Subcutaneous adipose tissue (tissue), 4 donors: ENCODE data around the gene TMEM131L. TPM values are rescaled to one million over a fixed set of nuclear protein-coding genes. Genes with fewer than 3 reads are reported as not detected.

Source experiments
- total RNA-seq, 4 donors: library from RNA; depleted of rRNA; stranded (reverse); fragments of >200 nt; gene quantifications; one replicate each; pipeline ENCODE4 v1.1.0, GENCODE V29; 2016
- TF ChIP-seq, protein P1 (sequence below): fragments of 450-650 bp; IDR thresholded peaks from one replicate; pipeline ENCODE4 v1.5.1; 2016; ENCODE audit warnings: low read depth, mild to moderate bottlenecking, control low read depth, antibody characterized with exemption, moderate library complexity

Gene TMEM131L
- total RNA-seq, 4 donors from 2014 or later: 24.7 to 43.5 (median 34.3) TPM

DNA sequence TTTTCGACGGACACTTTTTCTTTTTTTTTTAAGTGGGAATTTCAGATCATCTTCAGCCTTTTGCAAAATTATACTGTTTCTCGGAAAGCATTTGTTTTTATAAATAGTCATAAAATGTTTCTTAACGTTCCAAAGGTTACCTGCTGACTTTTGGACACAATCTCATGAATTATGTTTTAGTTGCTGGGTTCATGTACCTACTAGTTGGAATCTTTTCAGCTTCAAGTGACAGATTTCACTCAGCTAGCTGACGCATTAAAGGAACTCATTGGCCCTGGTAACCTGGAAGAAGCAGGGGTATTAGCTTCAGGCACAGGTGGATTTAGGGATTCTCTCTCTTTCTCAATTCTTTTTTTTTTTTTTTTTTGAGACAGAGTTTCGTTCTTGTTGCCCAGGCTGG, 66.5 kb downstream of the TMEM131L start:
- TF ChIP-seq, protein P1, sequence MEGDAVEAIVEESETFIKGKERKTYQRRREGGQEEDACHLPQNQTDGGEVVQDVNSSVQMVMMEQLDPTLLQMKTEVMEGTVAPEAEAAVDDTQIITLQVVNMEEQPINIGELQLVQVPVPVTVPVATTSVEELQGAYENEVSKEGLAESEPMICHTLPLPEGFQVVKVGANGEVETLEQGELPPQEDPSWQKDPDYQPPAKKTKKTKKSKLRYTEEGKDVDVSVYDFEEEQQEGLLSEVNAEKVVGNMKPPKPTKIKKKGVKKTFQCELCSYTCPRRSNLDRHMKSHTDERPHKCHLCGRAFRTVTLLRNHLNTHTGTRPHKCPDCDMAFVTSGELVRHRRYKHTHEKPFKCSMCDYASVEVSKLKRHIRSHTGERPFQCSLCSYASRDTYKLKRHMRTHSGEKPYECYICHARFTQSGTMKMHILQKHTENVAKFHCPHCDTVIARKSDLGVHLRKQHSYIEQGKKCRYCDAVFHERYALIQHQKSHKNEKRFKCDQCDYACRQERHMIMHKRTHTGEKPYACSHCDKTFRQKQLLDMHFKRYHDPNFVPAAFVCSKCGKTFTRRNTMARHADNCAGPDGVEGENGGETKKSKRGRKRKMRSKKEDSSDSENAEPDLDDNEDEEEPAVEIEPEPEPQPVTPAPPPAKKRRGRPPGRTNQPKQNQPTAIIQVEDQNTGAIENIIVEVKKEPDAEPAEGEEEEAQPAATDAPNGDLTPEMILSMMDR: no peak

DNA sequence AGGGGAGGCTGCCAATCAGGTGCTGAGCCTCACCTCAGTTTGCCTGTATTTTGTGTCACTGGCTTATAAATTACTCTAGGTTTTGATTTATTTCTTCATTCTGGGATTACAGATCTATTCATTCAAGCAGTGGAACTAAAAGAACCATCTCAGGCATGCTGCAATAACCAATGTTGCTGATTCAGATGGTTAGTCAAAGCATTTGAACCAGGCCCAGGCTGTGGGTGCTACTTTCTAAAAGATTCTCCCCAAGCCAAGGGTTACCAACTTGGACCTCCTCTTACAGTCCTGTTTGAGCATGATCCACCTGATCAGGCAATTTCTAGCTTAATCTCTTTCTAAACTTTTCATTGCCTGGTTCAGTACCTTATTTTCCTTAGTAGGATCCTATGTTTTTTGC, 67.2 kb downstream of the TMEM131L start:
- TF ChIP-seq, protein P1: no peak

DNA sequence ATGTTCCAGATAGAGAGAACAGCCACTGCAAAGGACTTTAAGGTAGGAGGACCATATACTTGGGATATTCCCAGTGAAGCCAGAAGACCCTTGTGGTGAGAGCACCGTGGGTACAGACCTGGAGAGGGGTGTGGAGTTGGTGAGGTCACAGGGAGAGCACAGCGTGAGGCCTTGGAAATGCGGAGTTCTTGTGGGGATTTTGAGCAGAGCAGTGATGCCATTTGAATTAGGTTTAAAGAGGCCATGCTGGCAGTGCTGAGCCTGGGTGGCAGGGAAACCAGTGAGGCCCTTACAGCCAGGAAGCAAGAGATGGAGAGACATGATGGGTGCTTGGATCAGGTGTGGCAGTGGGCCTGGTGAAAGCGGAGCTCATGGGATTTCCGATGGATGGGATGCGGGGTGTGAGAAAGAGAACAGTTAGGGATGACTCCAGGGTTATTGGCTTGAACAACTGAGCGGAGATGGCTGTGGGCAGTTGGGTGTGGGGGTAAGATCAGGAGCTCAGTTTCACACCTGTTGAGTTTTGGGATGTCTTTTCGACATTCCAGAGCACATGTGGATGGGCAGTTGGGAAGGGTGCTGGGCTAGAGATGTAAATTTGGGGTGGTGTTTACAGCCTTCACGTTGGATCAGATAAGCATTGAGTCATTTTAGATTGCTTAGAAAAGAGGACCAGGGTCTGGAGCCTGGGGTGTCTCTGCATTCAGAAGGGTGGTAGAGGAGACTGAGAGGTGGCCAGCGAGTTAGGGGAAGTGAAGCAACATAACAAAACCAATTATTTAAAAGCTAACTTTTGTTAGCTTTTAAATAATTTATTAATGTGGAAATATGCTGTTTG, 68.9 kb downstream of the TMEM131L start:
- TF ChIP-seq, protein P1: no peak

DNA sequence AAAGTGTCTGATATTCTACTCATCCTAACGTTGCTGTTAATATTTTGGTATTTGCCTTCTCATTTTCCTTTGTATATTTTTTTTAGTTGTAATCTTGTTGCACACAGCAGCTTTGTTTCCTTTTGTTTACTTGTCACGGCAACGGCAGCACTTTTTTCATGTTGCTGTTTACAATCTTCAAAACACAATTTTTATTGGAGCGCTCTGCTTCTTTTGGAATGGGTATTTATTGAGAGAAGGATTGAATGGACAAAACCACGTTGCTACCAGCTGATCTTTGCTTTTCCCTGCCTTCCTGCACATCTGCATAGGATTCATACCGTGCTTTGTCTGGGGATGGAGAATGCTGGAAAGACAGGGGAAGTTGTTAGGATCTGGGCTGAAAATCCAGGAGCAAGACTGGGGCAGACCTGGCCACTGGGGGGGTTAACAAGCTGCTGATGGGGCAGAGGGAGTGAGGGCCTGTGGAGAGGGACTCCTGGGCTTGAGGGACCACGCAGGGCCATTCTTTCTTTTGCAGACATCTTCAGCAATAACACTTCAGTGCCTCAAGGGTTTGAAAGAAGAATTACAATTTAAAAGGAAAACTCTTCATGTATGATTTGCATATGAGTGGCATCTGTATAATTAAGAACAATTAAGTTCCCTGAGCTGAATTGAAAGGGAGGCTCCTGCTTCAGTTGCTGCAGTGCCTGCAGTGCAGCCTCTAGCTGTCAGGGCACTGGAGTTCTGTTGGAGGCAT, 69.8 kb downstream of the TMEM131L start:
- TF ChIP-seq, protein P1: no peak

DNA sequence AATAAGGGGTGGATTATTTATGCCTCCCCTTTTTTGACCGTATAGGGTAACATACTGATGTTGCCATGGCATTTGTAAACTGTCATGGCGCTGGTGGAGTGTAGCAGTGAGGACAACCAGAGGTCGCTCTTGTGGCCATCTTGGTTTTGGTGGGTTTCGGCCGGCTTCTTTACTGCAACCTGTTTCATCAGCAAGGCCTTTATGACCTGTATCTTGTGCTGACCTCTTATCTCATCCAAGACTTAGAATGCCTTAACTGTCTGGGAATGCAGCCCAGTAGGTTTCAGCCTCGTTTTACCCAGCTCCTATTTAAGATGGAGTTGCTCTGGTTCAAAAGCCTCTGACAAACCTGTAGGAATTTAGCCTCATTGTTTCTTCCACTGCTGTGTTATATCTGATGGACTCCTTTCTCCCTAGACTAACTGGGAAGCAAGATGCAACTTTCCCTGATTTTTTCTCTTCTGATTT, 71.4 kb downstream of the TMEM131L start:
- TF ChIP-seq, protein P1: no peak

DNA sequence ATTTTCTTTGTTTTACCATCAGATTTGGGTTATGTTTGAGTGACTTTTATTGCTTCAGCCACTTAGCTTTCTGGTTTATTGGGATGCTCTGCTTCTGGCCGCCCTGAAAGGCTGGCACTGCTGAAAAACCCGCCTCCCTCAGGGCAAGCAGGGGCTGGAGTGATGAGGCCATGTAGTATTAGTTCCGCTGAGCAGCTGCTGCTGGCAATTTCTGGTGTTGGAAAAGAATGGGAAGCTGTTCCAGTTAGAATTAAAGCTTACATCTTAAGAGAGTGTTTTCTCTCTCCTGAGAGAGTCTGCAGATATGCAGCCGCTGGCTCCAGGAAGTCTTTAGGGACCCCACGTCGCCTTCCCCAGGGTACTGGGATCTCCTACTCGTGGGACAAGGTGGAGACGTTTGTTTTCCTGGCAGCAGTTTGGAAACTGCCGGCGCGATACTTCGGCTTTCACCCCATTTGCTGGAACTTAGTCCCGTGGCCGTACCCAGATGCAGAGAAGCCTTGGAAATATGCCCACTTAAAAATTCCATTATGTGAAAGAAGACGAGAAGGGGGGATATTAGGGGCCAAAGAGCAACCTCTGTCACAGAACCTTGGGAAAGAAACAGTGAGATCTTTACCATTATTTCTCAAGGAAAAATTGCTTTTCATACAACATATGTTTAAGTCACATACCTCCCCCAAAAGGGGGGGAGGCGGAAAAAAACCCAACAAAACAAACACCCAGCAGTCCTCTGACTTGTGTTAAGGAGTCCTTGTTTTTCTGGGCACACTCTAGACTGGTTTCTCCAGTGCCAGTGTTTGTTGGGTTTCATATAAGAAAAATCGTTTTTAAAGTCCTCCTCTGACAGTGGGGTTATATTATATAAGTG, 72.6 kb downstream of the TMEM131L start:
- TF ChIP-seq, protein P1: no peak
